ENCODE measurements around the gene KCNJ10.

Gene KCNJ10

DNA sequence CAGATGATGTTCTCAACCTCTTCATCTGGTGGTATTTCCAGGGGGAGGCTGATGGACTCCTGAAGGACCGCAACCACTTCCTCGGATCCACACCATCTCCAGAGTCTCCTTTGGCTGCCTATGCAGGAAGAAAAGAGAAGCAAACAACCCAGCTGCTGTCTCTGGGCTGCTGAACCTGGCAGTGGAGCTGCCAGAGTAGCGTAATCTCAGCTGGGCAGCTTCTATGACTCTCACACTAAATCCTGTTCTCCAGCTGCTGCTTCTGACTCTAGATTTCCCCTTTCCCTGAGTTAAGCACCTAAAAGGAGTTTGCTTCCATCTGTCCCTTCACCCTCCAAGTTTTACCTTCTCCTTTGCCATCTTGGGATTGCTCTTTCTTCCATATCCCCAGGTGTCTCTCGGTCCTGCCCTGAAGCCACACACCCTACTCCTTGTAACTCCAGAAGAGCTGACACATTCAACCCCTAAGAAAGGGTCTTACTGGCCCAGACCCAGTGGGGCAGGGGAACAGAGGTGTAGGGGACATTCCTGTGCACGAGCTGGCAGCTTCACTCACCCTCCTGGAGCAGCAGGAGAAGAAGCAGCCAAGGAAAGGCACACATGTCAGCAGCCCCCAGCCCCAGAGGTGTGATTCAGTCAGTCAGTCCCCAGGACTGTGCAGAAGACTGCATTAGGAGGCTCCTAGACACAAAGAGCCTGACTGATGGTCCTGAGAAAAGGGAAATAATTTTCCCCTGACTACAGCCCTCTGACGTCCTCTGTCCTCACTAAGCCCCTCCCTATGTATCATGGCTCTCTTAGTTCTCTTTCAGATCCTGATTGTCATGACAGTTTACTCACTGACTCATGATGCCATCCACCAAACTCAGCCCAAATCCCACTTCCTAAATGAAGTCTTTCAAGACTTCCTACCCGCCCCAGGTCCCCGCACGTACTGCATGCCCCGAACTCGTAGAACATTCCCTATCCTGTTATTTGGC is 116.1 kb downstream of the KCNJ10 start, which contains the start of gene SLAMF9:
TSS of gene SLAMF9 (minus strand) at position 702 of the 980 bp plus-strand sequence. CDS start at position 602, 100 bp downstream.
- no peak for DNase-seq

- DNase-seq = no peak
These were observed 117.0 kb downstream of the KCNJ10 start for GRCh38 chr1:159952932-159953331.

DNA sequence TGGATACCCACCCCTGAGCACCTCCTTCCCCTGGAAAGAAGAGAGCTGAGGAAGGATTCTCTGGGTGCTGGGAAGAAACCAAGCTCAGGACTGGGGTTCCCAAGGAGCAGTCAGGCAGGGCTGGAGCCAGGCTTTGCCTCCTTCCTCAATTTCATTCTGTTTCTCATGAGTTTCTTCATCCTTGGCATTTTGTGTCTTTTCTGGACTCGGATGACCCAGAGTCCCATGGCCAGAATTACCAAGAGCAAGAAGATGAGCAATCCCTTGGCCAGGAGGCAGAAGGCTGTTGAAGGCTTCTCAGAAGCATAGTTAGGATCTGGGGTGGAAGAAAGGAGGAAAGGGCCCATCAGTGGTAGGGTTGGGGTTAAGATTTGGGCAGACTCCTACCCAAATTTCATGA is 118.4 kb downstream of the KCNJ10 start:
- no peak for DNase-seq

DNA sequence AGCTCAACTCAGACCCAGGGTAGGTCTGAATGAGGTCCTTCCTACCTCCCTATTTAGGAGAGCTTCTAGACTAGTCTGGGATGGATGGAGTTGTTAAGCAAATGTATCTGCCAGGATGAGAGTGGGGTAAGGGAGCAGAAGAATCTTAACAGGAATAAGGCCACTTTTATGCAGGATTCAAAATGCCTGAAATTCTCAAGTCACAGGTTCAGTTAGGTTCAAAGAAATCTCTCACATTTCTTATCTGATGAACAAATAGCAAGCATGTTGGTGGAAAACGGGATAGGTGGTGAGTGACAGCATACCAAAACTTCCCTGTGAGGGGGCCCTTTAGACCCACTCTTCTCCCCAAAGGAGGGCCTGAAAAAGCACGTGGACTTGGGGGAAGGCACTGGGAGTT is 118.9 kb downstream of the KCNJ10 start:
- DNase-seq = no peak

DNA sequence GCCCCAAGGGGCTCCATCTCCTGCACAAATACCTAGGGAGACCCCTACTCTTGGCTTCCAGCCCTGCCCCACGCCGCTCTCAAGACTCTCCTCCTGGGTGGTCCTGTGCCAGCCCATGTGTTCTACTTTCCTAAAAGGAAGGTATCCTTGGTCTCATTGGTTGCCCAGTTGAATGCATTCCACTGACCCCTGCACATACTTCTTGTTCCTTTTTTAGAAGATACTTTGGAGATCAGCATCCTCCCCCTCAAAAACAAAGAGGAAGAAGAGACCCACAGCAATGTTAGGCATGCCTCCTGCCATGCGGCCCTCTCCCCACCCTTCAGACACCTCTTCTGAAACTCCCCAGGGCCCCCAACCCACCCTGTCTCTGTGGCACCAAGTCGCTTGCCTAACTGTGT is 120.0 kb downstream of the KCNJ10 start:
- no peak for DNase-seq

DNA sequence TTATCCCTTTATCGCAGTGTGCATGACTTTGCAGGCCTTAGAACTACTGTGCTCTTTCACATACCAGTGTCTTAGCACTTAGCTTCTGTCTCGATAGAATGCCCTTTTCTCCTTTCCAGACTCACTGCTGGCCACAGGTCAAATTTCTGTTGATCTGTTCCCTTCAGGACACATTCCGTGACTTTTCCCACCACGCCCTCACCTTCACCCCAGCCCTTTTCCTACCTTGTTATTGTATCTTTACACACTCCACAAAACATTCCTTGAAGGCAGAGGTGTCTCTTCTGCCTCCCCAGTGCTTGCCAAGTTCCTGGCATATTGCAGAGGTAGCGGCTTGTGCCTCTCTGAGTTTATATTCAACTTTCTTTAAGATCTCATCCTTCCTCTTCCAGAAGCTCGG is 120.8 kb downstream of the KCNJ10 start:
- no peak for DNase-seq
